Spleen (tissue), 11 donors: ENCODE measurements around the gene SORBS2. TPM values are rescaled to one million over a fixed set of nuclear protein-coding genes. Genes with fewer than 3 reads are reported as not detected.

Experiments
- DNase-seq: peaks from one replicate; pipeline ENCODE4 v3.0.0-alpha.2; 2020
- H3K27ac ChIP-seq, 8 donors: fragments of 200-600 bp; sonication (generic) in 7 of 8; 1 replicate in 4 of 8; 2 replicates in 4 of 8; pipeline versions ENCODE4 v1.5.0 to v1.8.0; 2016 to 2021; ENCODE audit warnings: inconsistent platforms in 4 of 8, mild to moderate bottlenecking in 4 of 8, moderate library complexity in 1 of 8
- H3K27me3 ChIP-seq, 7 donors: fragments of 200-600 bp; sonication (generic) in 6 of 7; replicated peaks in 1 of 7; 1 replicate in 4 of 7; 2 replicates in 3 of 7; pipeline versions ENCODE4 v1.5.0 to v1.8.0; 2016 to 2021; ENCODE audit warnings: inconsistent platforms in 3 of 7, mild to moderate bottlenecking in 1 of 7
- H3K36me3 ChIP-seq, 6 donors: fragments of 200-600 bp; sonication (generic) in 5 of 6; 1 replicate in 4 of 6; 2 replicates in 2 of 6; pipeline versions ENCODE4 v1.5.0 to v1.8.0; 2016 to 2021; ENCODE audit warnings: inconsistent platforms in 2 of 6
- H3K4me1 ChIP-seq, 6 donors: fragments of 200-600 bp; sonication (generic) in 5 of 6; 1 replicate in 3 of 6; 2 replicates in 3 of 6; pipeline versions ENCODE4 v1.5.0 to v1.8.0; 2016 to 2021; ENCODE audit warnings: inconsistent platforms in 3 of 6
- H3K4me3 ChIP-seq, 8 donors: fragments of 200-600 bp; sonication (generic) in 7 of 8; 1 replicate in 4 of 8; 2 replicates in 4 of 8; pipeline versions ENCODE4 v1.5.0 to v1.8.0; 2016 to 2021; ENCODE audit warnings: inconsistent platforms in 4 of 8, mild to moderate bottlenecking in 4 of 8, moderate library complexity in 2 of 8
- H3K9me3 ChIP-seq, 8 donors: fragments of 200-600 bp; sonication (generic) in 7 of 8; 1 replicate in 4 of 8; 2 replicates in 4 of 8; pipeline versions ENCODE4 v1.5.0 to v1.8.0; 2016 to 2021; ENCODE audit warnings: inconsistent platforms in 4 of 8
- CTCF ChIP-seq, 11 experiments: fragments of 200-600 bp in 7 of 11; fragments of 450-650 bp in 4 of 11; sonication (generic) in 4 of 11; IDR thresholded peaks in 8 of 11; conservative IDR thresholded peaks in 3 of 11; 1 replicate in 7 of 11; 2 replicates in 4 of 11; pipeline versions ENCODE4 v1.4.0 to v1.8.0; 2016 to 2021; ENCODE audit warnings: antibody characterized with exemption in 11 of 11, inconsistent platforms in 4 of 11, mild to moderate bottlenecking in 1 of 11
- POLR2A ChIP-seq, 3 donors: fragments of 450-650 bp; IDR thresholded peaks; one replicate each; pipeline ENCODE4 v1.5.1; 2017; ENCODE audit warnings: antibody characterized with exemption in 3 of 3, mild to moderate bottlenecking in 1 of 3
- POLR2AphosphoS5 ChIP-seq, 3 donors: sonication (generic); formaldehyde crosslinking; IDR thresholded peaks; one replicate each; pipeline ENCODE4 v1.5.1; 2017; ENCODE audit warnings: antibody characterized with exemption in 3 of 3
- WGBS, 5 donors: extraction: QIAGEN DNeasy Blood & Tissue Kit in 3 of 5; methylation state at CpG; one replicate each; pipeline versions ENCODE4 v1.1.5 to v1.1.7; 2013 to 2018; 5-methylcytosine and 5-hydroxymethylcytosine counted together
- intact Hi-C: fragments of 100-400 bp; cut with DNase I; formaldehyde crosslinking; loops from one replicate; pipeline ENCODE4 v1.15.0; 2023; ENCODE audit warnings: low total_unique reads
- polyA plus RNA-seq, 3 donors: library from polyadenylated mRNA; stranded (reverse); fragments of 200-250 nt; gene quantifications; one replicate each; pipeline ENCODE4 v1.2.1, GENCODE V29; 2013
- total RNA-seq, 7 donors: library from RNA; depleted of rRNA in 3 of 7; stranded (reverse); fragments of >200 nt in 3 of 7; fragmentation: NEBNext Ultra II Directional in 4 of 7; extraction: Animal tissue kit (Norgen Biotek cat#: 25700) in 4 of 7; gene quantifications; one replicate each; pipeline versions ENCODE4 v1.1.0 to v1.2.1, GENCODE V29; 2016 to 2021
- donor health status: healthy with polysubstance abuse.
- donor health status: DM: no; HTN: no; CAD: no; lungs with moderate emphysema.
- donor health status: DM: no; HTN: no; CAD: no.
- donor health status: Bipolar disorder and iron deficiency.
- donor health status: healthy.
- donor health status: DM: no; HTN: no; CAD: no.
- donor health status: DM: yes; HTN: yes; CAD: no.

Gene SORBS2
- total and polyA plus RNA-seq, 10 donors, result 5.9 to 128 (median 84.8) TPM

GRCh38 chr4:185662030-185662778 is 149.8 kb downstream of the SORBS2 start:
- WGBS, 5 donors, result 92 to 96% (median 94%) methylated on average over 15 of the region's 15 CpGs

GRCh38 chr4:185660340-185660739 is 151.7 kb downstream of the SORBS2 start:
- DNase-seq, result no peak
- H3K9me3 ChIP-seq, result no peaks in the 10 kb centered on the region
- peaks cover 0 to 21% (median 0%) of the 10 kb centered on the region in 6 donors for H3K36me3 ChIP-seq
- intact Hi-C loops, result no loop called here
- H3K4me1 ChIP-seq, result no peaks in the 10 kb centered on the region
- 86 to 96% (median 91%) methylated on average over 5 of the region's 5 CpGs for WGBS, 5 donors
- no peaks in the 10 kb centered on the region for H3K27me3 ChIP-seq
- H3K4me3 ChIP-seq, result no peak overlapping the region
- TF ChIP-seq POLR2A (IDR thresholded peaks at IDR 0.05), result no peak
- TF ChIP-seq CTCF (IDR thresholded peaks at IDR 0.05 in 8 of 11, conservative IDR thresholded peaks at IDR 0.05 in 3 of 11), result no peak
- no peak for TF ChIP-seq POLR2AphosphoS5 (IDR thresholded peaks at IDR 0.05)
- H3K27ac ChIP-seq, result no peak overlapping the region

More at GRCh38 chr4:185662030-185662778, 149.8 kb downstream of the SORBS2 start:
- TF ChIP-seq CTCF (IDR thresholded peaks at IDR 0.05 in 8 of 11, conservative IDR thresholded peaks at IDR 0.05 in 3 of 11), result no peak
- no peak for TF ChIP-seq POLR2AphosphoS5 (IDR thresholded peaks at IDR 0.05)
- TF ChIP-seq POLR2A (IDR thresholded peaks at IDR 0.05), result no peak
- Histone ChIP-seq H3K4me3 (no peak overlapping the region), H3K27ac (no peak overlapping the region), H3K36me3 (peaks cover 0 to 26% (median 0%) of the 10 kb centered on the region in 6 donors), H3K4me1 (no peaks in the 10 kb centered on the region), H3K9me3 (no peaks in the 10 kb centered on the region), H3K27me3 (no peaks in the 10 kb centered on the region)
- no peak for DNase-seq
- intact Hi-C loops, result no loop called here

GRCh38 chr4:185657699-185658098 is 154.3 kb downstream of the SORBS2 start:
- Histone ChIP-seq H3K27ac (peak overlapping the region in 5 of 8 donors; percentile 4 to 71 (median 59)), H3K4me3 (no peak overlapping the region), H3K27me3 (no peaks in the 10 kb centered on the region), H3K4me1 (no peaks in the 10 kb centered on the region), H3K9me3 (no peaks in the 10 kb centered on the region), H3K36me3 (peaks cover 0 to 21% (median 0%) of the 10 kb centered on the region in 6 donors)
- TF ChIP-seq CTCF (IDR thresholded peaks at IDR 0.05 in 8 of 11, conservative IDR thresholded peaks at IDR 0.05 in 3 of 11) (no peak), POLR2AphosphoS5 (IDR thresholded peaks at IDR 0.05) (no peak), POLR2A (IDR thresholded peaks at IDR 0.05) (no peak)
- intact Hi-C loops, result no loop called here
- WGBS, 5 donors, result 75 to 97% (median 91%) methylated on average over 1 of the region's 1 CpG
- DNase-seq, result no peak

- H3K36me3 ChIP-seq, result peaks cover 0 to 24% (median 0%) of the 10 kb centered on the region in 6 donors
- H3K27ac ChIP-seq, result peak overlapping the region in 6 of 8 donors; percentile 4 to 71 (median 59)
- peak overlapping the region in 2 of 8 donors; percentile 39 to 56 for H3K4me3 ChIP-seq
- intact Hi-C loops, result no loop called here
- WGBS, 5 donors, result 78 to 93% (median 87%) methylated on average over 14 of the region's 14 CpGs
- no peaks in the 10 kb centered on the region for H3K9me3 ChIP-seq
- no peak for TF ChIP-seq POLR2AphosphoS5 (IDR thresholded peaks at IDR 0.05)
- no peak for TF ChIP-seq CTCF (IDR thresholded peaks at IDR 0.05 in 8 of 11, conservative IDR thresholded peaks at IDR 0.05 in 3 of 11)
- no peak for TF ChIP-seq POLR2A (IDR thresholded peaks at IDR 0.05)
- no peaks in the 10 kb centered on the region for H3K27me3 ChIP-seq
- DNase-seq, result no peak
- H3K4me1 ChIP-seq, result no peaks in the 10 kb centered on the region
Measured at GRCh38 chr4:185657183-185657582, 154.8 kb downstream of the SORBS2 start.
